Fibroblast of skin of left quadriceps (primary cell): ENCODE data around the gene CNTFR.
A peak's percentile ranks its signal among the peaks of the same experiment; 100 is the strongest.

Experiments used
- DNase-seq, 2 experiments: peaks; one replicate each; pipeline ENCODE4 v3.0.0-alpha.2; 2013; ENCODE audit warnings: low read depth in 2 of 2

The CNTFR gene

GRCh38 chr9:34590381-34591247 lies 1.1 kb upstream of the CNTFR start:
- DNase-seq: no peak

GRCh38 chr9:34588671-34589635 lies 571 bp downstream of the CNTFR start:
- DNase-seq: no peak

DNA sequence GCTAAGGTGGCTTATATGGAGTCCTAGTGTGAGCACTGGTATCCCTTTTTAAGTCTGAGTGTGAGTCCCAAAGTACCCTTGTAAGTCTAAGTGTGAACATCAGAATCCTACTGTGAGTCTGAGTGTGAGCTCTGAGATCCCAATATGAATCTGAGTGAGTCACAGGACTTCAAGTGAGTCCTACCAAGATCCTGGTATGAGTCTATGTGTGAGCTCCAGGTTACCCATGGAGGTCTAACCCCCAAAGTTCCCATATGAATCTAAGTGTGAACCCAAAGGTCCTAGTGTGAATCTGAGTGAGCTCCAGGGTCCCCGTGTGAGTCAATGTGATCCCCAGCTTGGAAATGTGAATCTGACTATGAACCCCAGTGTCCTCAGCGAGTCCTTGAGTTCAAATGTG lies 2.3 kb downstream of the CNTFR start:
- DNase-seq: no peak

DNA sequence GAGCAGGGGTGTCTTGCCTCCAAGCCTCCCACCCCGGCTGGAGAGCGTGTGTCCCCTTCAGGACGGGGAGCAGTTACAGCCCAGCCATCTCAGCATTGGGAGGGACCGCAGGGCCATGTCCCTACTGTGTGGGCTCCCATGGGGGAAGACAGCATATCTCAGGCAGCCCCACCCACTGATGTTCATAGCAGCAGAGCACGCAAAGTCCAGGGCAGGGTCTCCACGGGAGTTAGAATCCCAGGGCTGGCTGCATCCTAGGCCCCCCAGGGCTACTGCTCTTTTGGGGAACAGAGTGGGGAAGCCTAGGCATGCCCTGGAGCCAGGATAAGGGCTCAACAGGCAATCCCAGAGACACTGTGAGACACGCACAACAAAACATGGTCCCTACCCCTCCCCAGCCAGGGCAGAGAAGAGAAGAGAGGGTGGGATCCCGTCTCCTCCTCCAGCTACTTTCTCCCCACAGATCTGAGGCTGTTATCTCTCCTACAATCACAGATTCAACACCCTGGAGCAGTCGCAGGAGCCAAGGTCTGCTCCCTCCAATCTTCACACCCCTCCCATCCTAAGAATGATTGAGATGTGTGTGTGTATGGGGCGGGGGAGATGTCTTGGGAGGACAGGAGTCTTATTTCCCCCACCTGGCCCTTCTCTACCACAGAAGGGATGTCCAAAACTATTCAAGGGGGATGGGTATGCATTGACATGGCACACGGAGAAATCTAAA lies 3.4 kb downstream of the CNTFR start:
- no peak for DNase-seq

DNA sequence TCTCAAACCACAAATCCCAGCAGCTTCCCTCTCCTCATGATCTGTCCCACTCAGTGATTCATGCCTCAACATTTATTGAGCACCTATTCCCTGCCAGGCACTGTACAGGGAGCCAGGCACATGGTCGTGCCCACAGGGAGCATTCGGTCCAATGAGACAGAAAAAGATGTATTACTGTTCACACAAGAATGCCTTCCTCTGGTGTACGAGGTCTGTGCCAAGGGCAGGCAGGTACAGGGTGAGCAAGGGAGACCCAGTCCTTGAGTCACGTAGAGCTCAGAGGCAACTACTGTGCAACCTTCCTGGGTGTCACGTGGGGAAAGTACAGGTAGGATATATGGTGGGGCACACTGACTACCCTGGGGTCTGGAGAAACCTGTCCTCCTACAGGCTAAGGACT lies 4.6 kb downstream of the CNTFR start:
- DNase-seq: no peak

DNA sequence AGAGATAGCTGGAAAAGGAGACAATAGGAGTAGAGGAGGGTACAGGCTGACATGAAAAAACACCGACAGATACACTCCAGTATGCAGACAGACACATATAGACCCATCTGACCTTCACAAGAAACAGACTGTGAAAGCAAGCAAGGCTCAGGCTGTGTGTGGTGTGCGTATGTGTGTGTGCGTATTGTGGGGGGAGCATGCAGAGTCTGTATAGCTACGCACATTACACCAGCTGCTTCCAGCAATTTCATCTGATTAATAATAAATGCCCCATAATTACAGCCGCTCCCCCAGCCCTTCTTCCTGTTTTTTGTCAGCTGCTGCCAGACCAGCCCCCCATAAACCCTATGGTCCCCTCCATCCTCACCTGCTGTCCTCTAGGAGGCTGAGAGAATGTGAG lies 6.7 kb downstream of the CNTFR start:
- DNase-seq: no peak

- DNase-seq: no peak
Measured at GRCh38 chr9:34581318-34581717, 8.2 kb downstream of the CNTFR start.

DNA sequence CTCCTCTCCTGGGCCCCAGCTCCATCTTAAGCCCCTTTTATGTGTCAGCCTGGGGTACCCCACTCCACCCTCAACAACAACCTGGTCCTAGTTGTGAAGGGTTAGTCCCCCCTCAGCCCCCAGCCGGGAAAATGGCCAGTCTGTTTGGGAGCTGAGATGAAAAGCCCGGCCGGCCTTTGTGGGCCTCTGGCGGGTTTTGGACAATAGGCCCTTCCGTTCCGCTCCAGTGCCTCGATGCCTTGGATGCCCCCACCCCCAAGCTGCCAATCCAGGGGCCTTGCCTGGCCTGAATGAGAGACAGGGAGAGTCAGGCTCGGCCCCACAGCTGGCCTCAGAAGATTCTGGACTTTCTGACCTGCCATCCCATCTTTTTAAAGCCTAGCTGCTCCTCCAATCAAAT lies 9.2 kb downstream of the CNTFR start:
- no peak for DNase-seq

DNA sequence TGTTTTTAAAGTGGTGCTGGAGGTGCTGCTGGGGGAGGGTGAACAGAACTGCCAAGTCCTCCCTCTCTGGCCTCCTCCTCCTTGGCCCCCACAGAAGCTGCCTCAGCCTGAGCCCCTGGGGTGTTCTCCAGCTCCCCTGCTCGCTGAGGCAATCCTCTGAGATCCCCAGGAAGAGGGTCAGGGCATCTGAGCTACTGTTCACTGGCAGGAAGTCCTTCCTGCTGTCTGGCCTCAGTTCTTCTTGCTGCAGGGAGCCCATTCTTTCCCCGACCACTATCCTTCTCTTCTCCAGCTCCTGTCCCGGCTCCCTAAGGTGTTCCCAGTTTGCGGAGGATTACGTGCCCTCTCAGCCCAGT lies 9.7 kb downstream of the CNTFR start:
- DNase-seq: no peak

DNA sequence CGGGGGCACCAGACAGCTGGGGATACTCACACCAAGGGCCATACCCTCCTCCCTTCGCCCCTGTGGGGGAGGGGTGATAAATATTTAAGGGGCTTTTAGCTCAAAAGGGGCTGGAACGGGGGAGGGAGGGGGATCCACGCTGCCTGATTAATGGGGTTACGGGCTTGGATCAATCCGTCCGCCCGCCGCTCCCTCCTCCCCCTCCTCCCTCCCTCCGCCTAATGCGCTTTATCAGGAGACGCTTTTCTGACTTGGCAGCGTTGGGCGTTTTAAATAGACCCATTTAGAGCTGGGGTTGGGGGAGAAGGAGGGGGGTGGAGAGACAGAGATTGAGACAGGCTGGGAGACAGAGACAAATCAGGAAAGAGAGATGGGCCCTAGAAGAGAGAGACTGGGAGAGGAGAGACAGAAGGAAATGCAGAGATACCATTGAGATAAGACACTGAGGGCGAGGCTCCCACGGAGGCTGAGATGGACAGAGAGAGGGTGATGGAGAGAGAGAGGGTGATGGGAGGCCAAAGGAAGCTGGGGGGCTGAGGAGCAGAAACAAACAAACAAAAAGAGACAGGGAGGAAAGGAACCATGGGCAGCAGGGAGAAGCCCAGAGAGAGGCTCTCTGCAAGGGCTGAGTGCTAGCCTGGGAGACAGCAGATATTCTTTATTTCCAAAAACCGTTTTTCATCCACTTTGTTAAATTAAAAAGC lies 10.3 kb downstream of the CNTFR start:
- DNase-seq: no peak

DNA sequence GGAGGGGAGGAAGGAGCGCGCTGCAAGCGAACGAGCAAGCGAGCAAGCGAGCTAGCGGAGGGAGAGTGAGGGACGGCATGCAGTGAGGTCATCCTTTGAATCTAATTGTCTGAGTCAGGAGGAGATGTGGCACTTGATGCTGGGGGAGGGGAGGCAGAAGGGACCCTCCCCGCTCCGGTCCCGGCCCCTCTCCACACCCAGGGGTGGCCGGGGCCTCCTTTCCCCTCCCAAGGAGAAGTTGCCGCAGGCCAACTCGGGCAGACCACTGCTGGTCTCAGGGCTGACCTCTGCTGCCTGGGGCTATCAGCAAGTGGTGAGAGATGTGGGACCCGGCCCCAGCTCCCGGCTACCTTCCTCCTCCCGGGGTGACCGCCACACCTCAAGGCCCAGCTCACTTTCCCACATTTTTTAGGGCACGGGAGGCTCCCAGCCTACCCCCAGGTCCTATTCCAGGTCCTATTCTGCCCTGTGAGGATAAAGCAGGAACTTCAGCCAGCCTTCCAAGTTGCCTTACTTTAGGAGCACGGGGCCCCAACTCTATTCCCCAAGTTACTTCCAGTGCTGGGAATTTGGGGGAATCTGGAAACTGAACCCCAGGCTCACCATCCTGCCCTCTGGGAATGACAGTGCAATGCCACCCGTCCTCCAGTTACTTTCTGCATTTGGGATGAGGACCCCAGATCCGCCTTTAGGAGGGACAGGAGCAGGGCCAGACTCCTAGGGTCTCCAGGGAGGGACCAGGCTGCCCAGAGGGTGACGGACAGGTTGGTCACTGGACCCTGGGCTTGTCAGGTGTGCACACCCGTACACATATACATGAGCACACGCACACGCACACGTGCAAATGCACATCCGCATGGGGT lies 11.1 kb downstream of the CNTFR start:
- DNase-seq: peak; percentile 27 to 31

DNA sequence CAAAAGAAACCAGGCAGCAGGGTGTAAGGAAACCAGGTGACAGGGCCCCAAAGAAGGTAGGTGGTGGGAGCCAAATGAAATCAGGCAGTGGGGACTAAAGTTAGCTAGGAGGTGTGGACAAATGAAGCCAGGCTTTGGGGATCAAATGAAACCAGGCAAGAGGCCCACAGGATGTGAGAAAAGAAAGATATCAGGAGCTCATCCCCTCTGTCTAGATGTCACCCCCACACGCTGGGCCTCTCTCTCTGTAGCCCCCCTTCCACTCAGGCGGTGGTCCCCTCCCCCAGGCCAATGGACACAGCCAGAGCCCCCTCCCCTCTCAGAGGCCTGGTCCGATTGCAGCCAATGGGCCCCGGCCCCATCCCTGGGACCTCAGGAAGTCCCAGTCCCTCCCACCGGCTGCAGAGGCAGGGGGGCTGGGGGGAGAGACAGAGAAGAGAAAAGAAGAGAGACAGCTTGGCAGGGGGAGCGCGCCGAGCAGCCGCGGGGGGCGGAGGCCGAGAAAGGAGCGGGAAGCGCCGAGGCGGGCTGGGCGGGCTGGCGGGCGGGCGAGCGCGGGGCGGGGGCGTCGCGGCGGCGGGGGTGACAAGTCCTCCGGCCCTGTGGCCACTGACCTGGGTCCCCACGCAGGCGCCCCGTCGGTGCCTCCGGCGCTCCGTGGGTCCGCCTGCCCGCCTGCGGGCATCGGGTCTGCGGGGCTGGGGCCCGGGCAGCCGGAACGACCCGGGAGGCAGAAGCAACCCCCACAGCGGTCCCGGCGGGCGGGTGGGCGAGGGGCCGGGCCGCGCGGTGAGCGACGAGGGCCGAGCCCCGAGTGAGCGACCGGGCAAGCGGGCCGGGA lies 11.9 kb downstream of the CNTFR start:
- no peak for DNase-seq

GRCh38 chr9:34576597-34577399 lies 12.7 kb downstream of the CNTFR start:
- no peak for DNase-seq

DNA sequence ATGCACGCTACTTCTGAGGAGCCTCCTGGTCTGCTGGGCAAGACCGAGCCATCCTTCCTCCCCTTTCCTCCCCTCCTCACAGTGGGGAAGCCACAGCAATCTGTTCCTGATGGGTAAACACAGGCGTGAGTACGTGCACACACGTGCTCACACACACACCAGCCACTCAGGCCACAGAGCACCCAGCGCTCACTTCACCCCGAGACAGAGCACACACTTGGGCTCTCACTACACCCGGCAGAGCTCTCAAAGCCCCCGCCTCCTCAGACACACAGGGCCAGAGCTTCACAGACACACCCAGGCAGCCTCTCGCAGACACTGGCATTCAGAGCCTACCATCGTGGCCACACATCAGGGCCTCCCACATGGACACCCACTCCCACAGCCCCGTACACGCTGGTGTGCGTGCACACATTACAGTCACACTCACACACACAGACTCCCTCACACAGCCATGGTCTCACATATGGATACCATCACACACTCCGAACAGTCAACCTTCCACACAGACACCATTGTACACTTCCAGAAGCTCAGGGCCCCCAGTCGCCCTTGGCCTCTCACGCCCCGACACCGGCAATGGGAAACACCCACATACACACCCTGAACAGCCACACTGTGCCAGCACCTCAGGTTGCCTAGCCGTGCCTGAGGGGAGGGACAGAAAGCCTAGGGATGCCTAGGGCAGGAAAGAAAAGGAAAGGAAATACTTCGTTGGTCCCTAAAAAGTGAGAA lies 13.5 kb downstream of the CNTFR start:
- no peak for DNase-seq

- no peak for DNase-seq
Measured at GRCh38 chr9:34575241-34575640, 14.3 kb downstream of the CNTFR start.

DNA sequence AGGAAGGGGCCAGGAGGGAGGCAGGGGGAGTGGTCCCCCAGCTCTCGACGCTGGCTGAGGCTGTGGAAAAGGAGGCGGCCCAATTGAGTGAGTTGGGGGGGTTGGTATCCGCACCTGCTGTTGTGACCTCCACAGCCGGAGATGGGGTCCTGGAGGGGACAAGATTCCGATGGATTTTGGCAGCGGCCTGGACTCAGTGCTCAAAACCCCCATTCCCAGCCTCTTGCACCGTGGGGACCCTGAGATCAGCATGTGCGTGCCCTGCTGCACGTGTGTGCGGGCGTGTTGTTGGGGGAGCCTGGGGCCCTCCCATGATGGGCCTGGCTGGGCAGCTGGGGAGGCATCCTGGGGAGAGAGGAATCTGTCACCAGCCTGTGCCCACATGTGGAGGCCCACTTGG lies 15.0 kb downstream of the CNTFR start:
- DNase-seq: no peak

DNA sequence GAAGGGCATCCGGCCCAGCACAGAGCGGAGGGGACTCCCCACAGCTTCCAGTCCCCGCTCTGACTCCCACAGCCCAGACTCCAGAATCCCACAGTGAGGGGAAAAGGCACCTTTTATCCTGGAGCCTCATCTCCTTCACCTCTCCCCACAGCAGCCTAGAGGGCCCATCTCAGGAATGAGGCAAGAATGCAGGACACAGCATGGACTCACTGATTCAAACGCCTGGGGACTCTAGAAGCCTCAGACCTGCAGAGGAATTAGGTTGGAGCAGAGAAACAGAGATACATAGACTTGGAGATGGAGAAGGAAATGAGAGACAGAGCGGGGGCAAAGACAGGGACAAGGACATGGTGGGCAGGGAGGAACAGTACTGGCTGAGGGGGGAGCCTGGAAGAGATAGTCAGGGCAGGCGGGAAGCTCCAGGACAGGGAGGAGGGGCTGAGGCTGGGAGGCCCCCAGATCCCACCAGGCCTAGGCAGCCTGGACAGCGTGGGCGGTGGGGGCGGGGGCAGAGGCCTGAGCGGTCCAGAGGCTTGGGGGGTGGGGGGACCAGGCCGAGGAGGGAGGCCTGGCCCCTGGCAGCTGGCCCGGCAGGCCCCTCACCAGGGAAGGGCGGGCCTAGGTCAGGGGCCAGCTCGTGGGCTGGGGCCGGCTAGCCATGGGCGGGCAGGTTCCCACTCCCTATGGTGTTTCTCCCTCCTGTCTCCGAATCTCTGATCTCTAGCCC lies 15.8 kb downstream of the CNTFR start:
- no peak for DNase-seq
